GM13977 (cell line): ENCODE results near the gene TMEM92.

Experiments used
- DNase-seq: peaks from one replicate; pipeline ENCODE4 v3.0.0; 2012; ENCODE audit warnings: low spot score
- CTCF ChIP-seq: IDR thresholded peaks from 2 replicates; pipeline ENCODE4 v1.5.1; 2012; ENCODE audit warnings: mild to moderate bottlenecking, control low read depth; ENCODE audit not compliant: insufficient read depth; ENCODE audit errors: extremely low read depth, missing control alignments
- in situ Hi-C: fragments of 300-500 bp; cut with MboI; formaldehyde crosslinking; loops from one replicate; pipeline ENCODE4 v1.12.0; 2022; ENCODE audit warnings: low sequenced_read_pairs, low pct_unique_long_range_greater_than_20kb, mixed read lengths, inconsistent platforms; ENCODE audit not compliant: unreplicated experiment

TMEM92 gene

GRCh38 chr17:50303596-50303995 is 29.3 kb downstream of the TMEM92 start:
- no peak for DNase-seq
- no peak for TF ChIP-seq CTCF
- in situ Hi-C loops: no loop called here

GRCh38 chr17:50304781-50305404 is 30.6 kb downstream of the TMEM92 start:
- in situ Hi-C loops: no loop called here
- no peak for DNase-seq
- no peak for TF ChIP-seq CTCF

- DNase-seq: no peak
- no peak for TF ChIP-seq CTCF
- in situ Hi-C loops: no loop called here
These were observed 33.4 kb downstream of the TMEM92 start for GRCh38 chr17:50307654-50308053.

- TF ChIP-seq CTCF: no peak
- DNase-seq: no peak
- in situ Hi-C loops: no loop called here
These were observed 34.4 kb downstream of the TMEM92 start for GRCh38 chr17:50308666-50309065.

GRCh38 chr17:50310455-50311111 is 36.3 kb downstream of the TMEM92 start:
- in situ Hi-C loops: no loop called here
- no peak for TF ChIP-seq CTCF
- no peak for DNase-seq

- DNase-seq: no peak
- in situ Hi-C loops: no loop called here
- no peak for TF ChIP-seq CTCF
These were observed 36.8 kb downstream of the TMEM92 start for GRCh38 chr17:50311112-50311460.
